B cell (primary cell): ENCODE measurements around the gene LIMS4.
"Not testable (repeated sequence)": the region's sequence is repeated elsewhere in the genome, so short reads cannot be mapped to it uniquely, and the experiment has no call there.

Source experiments
- EZH2 ChIP-seq: IDR thresholded peaks from 2 replicates; pipeline ENCODE4 v1.6.1; 2012; ENCODE audit warnings: borderline replicate concordance, low read depth, mild to moderate bottlenecking, moderate library complexity, low read length; ENCODE audit not compliant: insufficient read depth, poor library complexity, severe bottlenecking
- TF ChIP-seq, protein P1 (sequence below): fragments of 200-600 bp; IDR thresholded peaks from one replicate; pipeline ENCODE4 v1.8.0; 2022; ENCODE audit warnings: antibody characterized with exemption, mild to moderate bottlenecking

DNA sequence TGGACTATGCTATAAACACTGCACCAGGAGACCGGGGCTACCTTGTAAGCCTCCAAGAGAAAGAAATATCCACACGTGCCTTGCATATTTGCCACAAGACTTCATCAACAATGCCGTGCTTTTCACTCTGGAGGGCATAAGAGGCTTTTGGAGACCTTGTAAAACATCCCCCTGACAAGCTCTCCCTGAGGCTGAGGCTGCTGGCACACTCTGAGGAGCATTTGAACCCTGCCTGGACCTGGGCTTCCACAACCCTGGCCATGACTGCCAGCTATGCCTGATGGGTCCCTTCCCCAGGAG is 393 bp upstream of the LIMS4 start:
- TF ChIP-seq EZH2, result not testable (repeated sequence)
- TF ChIP-seq, protein P1, sequence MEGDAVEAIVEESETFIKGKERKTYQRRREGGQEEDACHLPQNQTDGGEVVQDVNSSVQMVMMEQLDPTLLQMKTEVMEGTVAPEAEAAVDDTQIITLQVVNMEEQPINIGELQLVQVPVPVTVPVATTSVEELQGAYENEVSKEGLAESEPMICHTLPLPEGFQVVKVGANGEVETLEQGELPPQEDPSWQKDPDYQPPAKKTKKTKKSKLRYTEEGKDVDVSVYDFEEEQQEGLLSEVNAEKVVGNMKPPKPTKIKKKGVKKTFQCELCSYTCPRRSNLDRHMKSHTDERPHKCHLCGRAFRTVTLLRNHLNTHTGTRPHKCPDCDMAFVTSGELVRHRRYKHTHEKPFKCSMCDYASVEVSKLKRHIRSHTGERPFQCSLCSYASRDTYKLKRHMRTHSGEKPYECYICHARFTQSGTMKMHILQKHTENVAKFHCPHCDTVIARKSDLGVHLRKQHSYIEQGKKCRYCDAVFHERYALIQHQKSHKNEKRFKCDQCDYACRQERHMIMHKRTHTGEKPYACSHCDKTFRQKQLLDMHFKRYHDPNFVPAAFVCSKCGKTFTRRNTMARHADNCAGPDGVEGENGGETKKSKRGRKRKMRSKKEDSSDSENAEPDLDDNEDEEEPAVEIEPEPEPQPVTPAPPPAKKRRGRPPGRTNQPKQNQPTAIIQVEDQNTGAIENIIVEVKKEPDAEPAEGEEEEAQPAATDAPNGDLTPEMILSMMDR, result not testable (repeated sequence)
